NCI-H2196 treated with DMSO at 0.1 percent for 48 hours (cell line): ENCODE results near the gene HRC.
"Not testable (repeated sequence)": the region's sequence is repeated elsewhere in the genome, so short reads cannot be mapped to it uniquely, and the experiment has no call there.

Experiments
- DNase-seq: peaks from one replicate; lab custom pipeline; 2025; ENCODE audit not compliant: unreplicated experiment; lab: John Stamatoyannopoulos, UW

HRC gene

GRCh38 chr19:49136771-49137171, 18.4 kb downstream of the HRC start:
- DNase-seq: no peak

GRCh38 chr19:49135686-49136085, 19.5 kb downstream of the HRC start:
- DNase-seq: no peak

- no peak for DNase-seq
Observed at GRCh38 chr19:49133621-49134454, 21.4 kb downstream of the HRC start.

GRCh38 chr19:49132974-49133609, 22.1 kb downstream of the HRC start:
- no peak for DNase-seq

GRCh38 chr19:49130325-49130724, 24.9 kb downstream of the HRC start:
- no peak for DNase-seq

GRCh38 chr19:49129238-49129583, 26.0 kb downstream of the HRC start:
- peak; percentile 73 for DNase-seq

- DNase-seq: no peak
Observed at GRCh38 chr19:49128545-49129237, 26.5 kb downstream of the HRC start.

GRCh38 chr19:49127674-49128544, 27.3 kb downstream of the HRC start:
- peak; percentile 94 for DNase-seq

- DNase-seq: not testable (repeated sequence)
Observed at GRCh38 chr19:49127225-49127624, 28.0 kb downstream of the HRC start.

- DNase-seq: no peak
Observed at GRCh38 chr19:49126575-49126974, 28.6 kb downstream of the HRC start.

GRCh38 chr19:49125025-49125731, 30.0 kb downstream of the HRC start:
- no peak for DNase-seq

- DNase-seq: not testable (repeated sequence)
Observed at GRCh38 chr19:49123285-49123684, 31.9 kb downstream of the HRC start.

GRCh38 chr19:49121841-49122240, 33.4 kb downstream of the HRC start:
- DNase-seq: not testable (repeated sequence)

GRCh38 chr19:49120868-49121267, 34.3 kb downstream of the HRC start:
- no peak for DNase-seq

- no peak for DNase-seq
Observed at GRCh38 chr19:49120325-49120683, 34.9 kb downstream of the HRC start.

- no peak for DNase-seq
Observed at GRCh38 chr19:49119411-49120324, 35.5 kb downstream of the HRC start, which contains the start of gene PPFIA3. TSS of gene PPFIA3 (plus strand) at chr19:49119544. CDS start at chr19:49127874, 8,330 bp downstream.

- peak; percentile 91 for DNase-seq
Observed at GRCh38 chr19:49118565-49119410, 36.4 kb downstream of the HRC start, which contains the start of gene C19orf73. TSS of gene C19orf73 (minus strand) at chr19:49119143. CDS start at chr19:49119022, 121 bp downstream.
